ENCODE measurements around the gene SREK1IP1.

- no peak for TF ChIP-seq EP300 (IDR thresholded peaks at IDR 0.05)
- no peak for TF ChIP-seq CTCF (IDR thresholded peaks at IDR 0.05)
These were observed 21.7 kb upstream of the SREK1IP1 start for GRCh38 chr5:64790210-64790609.
